HG03520 (cell line): ENCODE results near the gene CTRB1.

Experiments used
- ATAC-seq: cut with Tn5 transposase; IDR thresholded peaks from one replicate; pipeline ENCODE4 v1.9.1; 2021; ENCODE audit warnings: mild to moderate bottlenecking, moderate library complexity; ENCODE audit not compliant: unreplicated experiment

CTRB1 gene

DNA sequence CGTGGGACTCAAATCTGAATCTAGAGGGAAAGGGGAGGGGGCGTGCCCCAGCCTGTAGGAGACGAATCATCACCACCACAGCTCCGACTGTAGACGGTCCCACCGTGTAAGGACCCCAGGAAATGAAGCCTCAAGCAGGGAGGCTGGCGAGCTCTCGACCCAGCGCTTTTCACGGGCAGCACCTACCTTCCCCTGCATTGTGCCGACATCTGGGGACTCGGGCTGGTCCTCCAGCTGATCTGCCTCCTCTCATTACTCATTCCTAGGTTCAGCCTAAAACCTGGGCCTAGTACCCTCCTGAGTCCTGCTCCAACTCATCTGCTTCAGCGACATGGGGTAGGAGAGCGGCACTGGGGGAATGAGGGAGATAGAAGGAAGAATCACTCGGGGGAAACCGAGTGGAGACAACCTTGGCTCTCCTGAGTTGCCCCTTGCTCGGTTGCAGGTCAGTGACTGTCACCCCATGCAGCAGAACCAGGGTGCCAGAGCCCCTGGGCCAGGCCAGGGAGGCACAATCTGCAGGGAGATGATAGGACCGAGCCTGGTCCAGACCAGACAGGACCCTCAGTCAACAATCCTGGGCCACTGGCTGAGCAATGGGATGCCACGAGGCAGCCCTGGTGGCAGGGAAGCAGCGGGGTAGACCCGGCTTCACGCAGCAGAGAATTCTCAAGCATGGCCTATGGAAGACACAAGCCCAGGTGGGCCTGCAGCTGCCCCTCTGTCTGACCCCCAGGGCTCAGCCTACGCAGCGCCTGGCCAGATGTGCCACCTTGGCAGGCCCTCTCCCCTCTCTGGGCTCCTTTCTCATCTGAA lies 33.5 kb downstream of the CTRB1 start:
- no peak for ATAC-seq

DNA sequence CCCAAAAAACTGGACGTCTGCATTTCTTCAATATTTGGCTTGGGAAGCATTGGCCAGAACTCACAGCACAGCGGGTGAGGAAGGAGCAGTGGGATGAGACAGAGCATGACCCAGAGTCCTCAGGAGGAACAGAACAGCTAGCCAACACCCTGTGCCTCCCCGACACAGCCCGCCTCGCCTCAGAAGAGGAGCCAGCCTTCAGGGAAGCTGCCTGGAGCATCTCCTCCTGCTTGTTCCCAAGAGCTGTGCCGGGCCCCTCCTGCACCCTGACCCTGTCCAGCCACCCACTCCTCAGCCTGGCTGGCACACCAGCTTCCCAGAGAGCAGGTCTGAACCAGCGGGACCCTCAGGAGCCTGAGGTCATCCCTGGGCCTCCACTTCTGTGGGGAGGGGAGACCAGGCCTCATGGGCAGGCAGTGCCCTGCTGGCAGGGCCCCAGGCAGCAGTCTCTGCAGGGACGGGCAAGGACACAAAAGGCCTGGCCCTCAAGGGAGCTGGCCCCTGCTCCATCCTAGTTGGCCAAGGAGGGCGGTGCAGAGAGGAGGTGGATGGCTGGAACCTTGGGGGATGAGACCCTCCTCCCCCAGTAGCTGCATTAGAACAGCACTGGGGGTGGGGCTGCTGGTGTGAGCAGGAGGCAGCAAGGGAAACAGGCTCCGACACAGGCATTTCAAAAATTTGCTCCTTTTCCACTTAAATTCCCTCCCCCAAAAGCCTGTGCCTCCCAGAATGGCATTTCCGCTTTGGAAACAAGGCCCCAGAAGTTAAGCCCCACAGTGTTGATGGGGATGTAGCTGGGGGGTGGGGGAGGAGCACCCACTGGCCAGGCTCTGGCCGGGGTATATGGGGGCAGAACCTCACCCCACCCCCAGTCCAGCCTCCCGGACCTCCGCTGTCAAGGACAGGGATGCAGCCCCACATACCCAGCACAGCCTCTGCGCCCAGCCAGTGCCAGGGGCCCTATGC lies 34.4 kb downstream of the CTRB1 start:
- no peak for ATAC-seq

DNA sequence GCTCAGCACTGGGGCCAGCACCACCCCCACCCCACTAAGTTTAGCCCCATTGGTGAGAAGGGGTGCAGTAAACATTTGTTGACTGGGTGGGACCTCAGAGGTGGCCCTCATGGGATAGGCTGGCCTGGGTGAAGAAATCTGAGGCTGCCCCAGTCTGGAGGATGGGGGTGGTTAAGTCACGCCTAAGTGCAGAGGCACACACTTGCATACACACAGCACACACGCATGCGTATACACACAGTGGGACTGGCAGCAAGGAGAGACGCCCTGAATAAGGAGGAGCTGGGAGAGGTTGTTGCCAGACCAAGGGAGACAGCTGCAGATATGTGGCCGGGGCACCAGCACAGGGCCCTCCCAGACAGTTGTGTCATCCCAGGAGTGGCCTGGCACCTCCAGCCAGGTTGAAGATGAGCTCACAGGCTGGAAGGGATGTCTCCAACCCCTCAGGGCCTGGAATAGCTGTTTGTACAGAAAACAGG lies 35.6 kb downstream of the CTRB1 start:
- no peak for ATAC-seq

DNA sequence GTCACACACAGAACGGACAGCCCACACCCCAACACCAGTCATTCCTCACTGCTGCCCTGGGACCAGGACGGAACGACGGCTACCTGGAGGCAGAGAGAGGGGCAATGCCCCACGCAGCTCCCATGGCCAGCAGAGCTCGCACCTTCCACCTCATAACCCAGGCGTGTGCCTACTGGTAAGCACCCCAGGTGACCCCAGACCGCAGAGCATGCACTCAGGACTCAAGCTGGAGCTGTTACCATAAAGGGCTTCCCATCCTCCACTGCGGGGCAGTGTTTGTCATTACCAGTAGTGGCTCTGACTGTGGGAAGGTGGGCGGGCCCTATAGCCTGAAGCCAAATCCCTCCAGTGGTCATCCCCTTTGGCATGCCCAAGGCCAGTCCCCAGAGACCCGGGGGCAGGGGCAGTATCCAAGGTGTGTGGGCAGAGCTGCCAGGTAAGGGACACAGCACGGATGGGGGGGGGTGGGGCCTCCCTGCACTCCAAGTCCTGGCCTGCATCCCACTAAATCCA lies 37.3 kb downstream of the CTRB1 start:
- no peak for ATAC-seq

DNA sequence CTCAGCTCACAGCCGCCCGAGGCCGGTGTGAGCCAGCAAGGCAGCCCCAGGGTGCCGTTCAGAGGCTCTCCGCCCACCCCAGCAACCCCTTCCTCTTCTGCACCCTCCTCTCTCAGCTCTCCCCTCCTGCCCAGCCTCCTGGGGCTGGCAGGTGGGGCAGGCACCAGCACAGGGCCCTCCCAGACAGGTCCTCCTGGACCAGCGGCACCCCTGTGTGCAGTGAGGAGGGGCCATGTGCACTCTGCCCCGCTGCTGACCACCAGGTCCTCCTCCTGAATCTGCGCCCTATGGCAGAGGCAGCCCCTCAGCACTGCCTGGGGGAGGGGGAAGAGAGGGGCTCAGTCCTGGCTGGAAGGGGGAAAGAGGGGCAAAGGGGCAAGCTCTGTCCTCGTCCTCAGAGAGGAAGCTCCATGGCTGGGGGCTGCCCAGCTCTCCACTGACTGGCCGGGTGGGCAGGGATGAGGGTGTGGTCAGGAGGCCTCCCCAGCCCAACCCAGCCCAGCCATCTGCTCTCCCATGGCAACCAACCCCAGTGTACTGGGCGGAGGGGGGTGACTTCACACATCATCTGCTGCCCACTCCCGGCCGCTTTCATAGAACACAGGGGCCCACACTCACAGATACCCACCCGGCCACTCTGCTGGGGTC lies 38.0 kb downstream of the CTRB1 start:
- no peak for ATAC-seq

DNA sequence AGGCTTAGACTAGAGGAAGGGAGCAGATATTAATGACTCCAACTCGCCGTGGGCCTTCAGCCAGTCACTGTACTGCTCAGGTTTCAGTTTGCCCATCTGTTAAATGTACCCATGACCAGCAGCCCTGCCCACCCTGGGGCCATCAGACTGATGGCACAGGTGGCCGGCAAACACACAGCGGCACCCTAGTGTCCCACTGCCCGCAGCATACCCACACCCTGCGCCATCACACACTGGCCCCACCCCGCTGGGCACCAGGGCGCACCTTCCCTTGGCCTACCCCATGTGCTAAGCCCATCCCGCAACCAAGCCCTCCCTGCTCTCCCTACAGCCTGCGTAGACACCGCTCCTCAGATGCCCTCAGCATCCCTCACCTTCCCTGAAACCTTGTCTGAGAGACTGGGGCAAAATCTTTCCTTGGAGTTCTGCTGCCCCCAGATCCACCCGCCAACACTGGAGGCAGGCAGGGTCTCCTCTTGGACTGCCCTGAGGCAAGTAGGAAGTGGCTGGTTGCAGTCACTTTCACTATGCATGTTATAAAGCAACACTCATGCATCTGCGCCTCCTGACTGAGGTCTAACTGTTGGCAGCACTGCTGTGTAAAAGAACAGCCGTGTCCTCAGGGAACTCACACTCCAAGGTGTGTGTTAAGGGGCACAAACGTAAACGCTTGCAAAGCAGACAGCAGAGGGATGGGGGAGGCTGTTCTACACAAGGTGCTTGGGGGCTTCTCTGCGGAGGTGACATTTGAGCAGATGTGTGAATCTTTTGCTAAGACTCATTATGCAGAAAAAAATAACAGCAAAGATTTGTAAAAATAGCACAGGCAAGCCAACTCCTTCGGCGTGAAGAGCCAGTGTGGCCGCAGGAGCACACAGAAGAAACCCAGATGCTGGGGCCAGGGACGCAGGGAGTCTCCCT lies 39.4 kb downstream of the CTRB1 start:
- ATAC-seq, result no peak

DNA sequence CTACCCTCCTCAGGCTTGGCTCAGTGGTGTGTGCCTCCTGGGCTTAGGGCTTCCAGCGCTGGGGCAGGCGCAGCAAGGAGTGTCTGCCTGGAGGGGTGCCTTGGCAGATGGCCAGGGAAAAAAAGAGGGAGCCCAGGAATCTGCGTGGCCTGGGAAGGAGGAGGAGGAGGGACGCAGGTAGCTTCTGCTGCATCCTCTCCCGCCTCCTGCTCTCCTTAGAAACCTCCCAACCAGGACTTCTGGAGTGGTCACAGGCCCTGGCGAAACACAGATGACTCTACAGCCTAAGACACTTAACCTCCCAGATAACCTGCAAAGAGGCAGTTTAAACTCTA lies 40.0 kb downstream of the CTRB1 start:
- ATAC-seq, result no peak

DNA sequence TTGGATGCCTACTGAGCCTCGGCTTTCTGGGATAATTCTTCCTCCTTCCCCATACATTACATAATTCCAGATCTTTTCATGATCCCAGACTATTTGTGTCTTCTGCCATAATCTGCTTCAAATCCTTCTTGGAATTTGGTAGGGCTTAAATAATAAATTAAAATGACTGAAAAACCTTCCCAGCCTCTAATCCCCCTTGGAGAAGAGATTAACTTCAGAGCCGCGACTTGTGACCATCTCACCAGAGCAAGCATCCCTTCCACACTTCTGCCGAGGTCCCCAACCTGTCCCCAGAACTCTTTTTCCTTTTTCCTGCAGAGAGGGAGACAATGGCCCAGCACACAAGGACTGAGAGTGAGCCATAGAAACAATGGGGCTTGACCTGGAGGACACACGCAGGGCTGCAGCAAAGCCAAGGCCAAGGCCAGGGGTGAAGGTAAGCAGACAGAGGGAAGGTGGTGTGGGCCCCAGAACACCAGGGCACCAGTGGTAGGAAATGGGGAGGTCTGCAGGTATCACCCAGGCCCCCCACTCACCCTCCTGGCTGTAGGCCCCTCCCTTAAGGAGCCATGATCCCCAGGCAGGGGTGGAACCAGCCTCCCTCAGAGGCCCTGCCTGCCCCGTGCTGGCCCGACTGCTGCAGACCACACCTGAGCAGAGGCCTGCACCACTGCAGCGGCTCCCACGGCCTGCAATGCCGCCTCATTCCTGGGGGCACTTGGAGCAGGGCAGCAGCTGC lies 42.2 kb downstream of the CTRB1 start:
- no peak for ATAC-seq

DNA sequence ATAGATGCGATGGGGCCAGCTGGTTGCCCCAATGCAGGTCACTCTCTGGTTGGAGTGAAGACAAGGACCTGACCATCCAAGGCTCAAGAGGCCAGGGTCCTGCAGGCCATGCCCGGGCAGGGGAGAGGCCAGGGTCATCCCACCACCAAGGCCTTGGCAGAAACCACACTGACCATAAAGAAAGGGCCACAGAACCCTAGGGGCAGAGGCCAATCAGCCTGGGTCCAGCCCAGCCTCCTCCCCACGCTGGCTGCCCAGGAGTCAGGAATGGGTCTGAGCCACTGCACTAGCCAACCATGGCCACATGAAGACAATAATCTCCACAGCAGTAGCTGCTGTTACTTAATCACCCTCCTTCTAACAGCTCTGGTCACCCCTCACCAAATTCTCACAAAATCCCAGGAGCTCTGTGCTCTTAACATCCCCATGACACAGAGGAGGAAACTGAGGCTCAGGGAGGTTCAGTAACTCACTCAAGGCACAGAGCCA lies 42.8 kb downstream of the CTRB1 start:
- ATAC-seq, result no peak

DNA sequence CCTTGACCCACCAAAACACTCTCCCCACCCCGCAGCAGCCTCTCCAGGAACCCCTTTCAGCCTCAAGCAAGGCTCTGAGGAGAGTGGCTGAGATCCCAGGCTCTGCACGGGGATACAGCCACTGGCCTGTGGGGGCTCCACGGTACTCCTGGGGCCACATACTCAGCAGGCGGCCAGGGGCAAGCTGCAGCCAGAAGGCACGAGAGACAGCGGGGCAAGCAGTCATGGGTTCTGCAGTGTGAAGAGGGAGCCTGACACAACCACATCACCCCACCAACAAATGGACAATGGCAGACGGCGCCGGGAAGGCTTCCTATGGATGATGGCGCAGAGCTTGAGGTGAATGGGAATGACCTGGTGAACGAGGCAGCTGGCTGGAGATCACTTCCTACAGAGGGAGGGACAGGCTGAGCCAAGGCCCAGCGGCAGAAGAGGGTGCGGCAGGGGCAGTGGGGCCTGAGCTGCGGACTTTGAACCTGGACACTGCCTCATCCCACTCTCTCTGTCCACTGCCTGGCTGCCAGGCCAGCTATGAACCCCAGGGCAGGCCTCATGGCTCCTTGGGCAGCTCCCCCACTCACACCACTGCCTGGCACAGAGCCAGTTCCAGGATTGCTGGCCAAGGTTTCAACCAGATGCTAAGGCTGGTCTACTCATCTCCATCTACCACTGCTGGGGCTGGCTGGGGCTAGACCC lies 43.5 kb downstream of the CTRB1 start:
- no peak for ATAC-seq

DNA sequence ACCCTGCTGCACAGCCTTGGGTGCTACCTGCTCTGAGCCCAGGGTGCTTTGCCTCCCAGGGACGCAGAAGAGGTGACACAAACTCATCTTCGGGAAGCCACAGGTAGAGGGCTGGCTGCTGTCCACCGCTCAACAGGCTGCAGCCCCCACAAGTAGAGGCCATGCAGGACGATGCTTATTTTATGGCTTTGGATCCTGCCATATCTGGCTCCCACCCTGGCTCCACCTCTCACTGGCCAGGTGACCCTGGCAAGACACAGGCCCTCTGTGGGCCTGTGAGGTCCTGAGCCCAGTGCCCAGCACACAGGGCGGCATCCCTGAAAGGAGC lies 44.0 kb downstream of the CTRB1 start:
- no peak for ATAC-seq

DNA sequence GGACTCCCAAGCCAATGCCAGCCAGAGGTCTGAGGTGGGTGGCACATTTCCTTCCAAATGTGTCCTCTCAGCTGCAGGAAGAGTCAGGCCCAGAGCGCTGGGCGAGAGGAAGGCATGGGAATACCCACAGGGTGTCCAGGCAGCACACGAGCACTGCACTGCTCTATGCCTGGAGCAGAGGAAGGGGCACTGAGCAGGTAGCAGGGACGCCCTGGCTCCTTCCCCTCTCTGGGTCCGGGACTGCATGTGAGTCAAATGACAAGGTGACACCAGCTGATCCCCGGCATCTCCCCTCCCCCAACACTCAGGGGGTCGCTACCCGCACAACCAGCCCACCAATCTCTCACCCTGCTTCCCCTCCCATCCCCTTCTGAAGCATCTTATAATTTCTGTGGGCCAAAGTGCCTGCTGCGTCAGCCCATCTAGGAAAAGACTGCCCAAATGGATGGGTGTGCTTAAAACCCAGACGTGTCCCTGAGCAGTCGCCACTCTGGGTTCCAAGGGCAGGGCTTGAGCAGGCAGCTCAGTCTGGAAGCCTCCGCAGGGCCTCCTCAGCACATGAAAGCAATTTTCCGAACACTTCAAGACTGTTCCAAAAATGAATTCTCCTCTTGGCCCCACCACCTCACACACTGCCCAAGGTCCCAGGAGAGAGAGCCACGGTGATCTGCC lies 44.6 kb downstream of the CTRB1 start:
- ATAC-seq, result no peak

DNA sequence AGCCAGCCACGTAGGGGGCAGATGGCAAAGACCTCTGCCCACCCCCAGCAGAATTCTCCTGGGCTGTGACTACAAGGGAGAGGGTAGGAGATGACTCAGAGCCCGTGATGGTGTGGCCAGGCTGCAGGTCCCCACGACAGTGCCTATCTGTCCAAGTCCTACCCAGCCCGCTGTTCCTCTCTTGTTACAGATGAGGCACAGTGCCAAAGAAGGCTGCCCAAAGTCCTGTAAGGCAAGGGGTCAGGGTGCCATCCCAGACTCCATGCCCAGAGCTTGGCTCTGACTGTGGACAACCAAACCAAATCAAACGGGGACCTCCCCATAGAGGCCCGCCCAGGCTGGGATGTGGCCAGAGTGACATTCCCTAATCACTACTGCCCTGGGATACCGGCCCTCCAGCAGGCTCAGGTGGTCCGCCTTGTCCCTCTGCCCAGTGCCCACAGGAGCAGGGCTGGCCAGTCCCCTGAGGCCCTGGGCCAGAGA lies 45.2 kb downstream of the CTRB1 start:
- ATAC-seq, result no peak

DNA sequence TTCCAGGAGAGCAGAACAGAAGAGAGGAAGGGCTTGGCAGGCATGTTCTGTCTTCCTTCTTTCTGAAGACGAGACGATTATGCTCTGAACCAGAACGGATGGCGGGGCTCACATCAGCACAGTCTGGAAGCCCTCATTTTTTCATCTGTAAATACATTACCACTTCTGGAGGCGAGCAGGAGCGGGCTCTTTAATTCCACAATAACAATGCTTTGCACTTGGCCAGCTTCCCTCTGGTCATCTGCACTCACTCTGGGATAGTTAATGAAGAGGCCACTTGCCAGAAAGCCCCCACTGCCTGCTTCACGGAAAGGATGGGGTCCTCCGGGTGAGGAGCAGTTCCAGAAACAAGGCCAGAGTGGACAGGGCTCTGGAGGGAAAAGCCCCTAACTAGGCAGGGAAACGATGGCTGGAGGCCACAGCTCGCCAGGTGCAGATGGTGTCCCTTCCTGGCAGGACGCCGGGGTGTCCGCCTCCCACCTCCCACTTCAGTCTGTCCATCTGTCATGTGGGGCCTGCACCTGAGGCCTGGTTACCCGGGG lies 45.7 kb downstream of the CTRB1 start:
- no peak for ATAC-seq

DNA sequence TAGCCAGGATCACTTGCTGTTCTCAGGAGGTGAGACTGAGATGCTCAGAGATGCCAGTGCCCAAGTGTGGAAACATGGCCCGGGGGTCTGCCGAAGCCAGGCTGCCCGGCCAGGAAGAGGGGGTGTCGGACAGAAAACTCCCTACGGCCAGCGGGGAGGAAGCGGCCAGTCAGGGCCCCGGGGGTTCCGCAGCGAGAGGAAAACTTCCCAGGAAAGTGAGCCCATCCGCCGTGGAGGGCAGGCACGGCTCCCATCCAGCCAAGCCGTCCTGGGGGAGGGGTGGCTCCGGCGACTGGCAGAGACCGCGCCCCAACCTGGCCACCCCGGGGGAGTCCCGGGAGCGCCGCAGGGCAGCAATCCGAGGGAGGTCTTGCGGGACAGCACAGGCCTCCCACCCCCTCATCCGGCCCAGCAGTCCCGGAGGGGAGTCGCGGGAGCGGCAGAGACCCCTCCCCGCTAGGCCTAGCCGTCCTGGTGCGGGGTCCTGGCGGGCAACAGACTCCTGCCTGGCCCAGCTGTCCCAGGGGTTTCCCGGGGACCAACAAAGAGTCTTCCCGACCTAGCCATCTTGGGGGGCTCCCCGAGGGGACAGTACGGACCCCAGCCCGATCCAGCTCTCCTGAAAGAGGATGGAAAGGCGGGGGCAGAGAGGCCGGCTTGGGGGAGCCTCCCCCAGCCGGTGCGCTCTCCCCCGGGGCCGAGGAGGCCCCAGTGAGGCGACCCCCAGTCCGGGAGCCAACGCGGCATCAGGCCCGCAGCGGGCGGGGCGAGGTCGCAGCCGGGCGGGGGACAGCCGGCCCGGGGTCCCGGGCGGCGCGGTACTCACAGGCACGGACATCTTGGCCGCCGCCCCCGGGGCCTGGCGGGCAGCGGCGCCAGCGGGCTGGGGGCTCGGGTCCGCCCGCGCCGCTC lies 46.5 kb downstream of the CTRB1 start:
- no peak for ATAC-seq

DNA sequence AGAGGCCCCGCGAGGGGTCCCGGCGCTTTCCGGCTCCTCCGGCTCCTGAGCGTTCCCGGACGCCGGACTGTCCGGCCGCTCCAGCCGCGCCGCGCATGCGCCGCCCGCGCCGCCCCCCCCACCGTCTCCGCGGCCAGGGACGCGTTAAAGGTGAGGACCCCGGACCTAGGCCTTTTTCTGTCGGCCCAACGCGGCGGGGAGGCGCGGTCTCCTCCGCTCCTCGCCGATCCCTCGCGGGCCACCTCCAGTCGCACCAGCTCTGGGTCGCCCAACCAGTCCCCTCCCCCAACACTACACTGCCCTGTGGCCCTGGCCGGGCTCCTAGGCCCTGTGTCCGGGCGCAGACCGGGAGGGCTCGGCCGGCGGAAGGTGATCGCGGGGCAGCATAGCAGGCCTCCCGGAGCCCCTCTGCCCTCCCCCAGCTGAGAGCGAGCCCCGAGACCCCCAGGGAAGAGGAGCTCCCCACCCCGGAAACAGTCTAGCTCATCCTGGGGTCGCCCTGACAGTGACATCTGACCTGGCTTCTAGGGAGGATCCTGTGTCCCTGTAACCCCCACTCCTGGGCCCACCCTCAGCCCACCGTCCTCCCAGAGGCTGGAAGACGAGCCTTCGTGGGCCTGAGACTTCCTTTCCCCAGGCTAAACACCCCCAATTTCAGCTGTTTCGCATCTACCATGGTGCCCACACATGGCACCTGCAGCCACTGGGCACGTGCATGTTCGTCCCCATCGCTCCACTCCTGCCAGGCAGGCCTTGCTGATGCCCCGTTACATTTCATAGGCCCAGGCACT lies 47.3 kb downstream of the CTRB1 start:
- ATAC-seq, result peak; percentile 77
